Ishikawa (cell line): Measurements from ENCODE around the gene UTS2B.

ENCODE experiments used
- CEBPB ChIP-seq: IDR thresholded peaks from 2 replicates; pipeline ENCODE4 v1.6.1; 2012
- CREB1 ChIP-seq: IDR thresholded peaks from 2 replicates; pipeline ENCODE4 v1.6.1; 2012; ENCODE audit warnings: low read depth
- EGR1 ChIP-seq: IDR thresholded peaks from 2 replicates; pipeline ENCODE4 v1.6.1; 2012
- EP300 ChIP-seq: IDR thresholded peaks from 2 replicates; pipeline ENCODE4 v1.6.1; 2012; ENCODE audit warnings: borderline replicate concordance
- FOXM1 ChIP-seq: IDR thresholded peaks from 2 replicates; pipeline ENCODE4 v1.6.1; 2012; ENCODE audit warnings: low read depth, borderline replicate concordance
- NFIC ChIP-seq: IDR thresholded peaks from 2 replicates; pipeline ENCODE4 v1.6.1; 2012
- RAD21 ChIP-seq: IDR thresholded peaks from 2 replicates; pipeline ENCODE4 v1.6.1; 2012; ENCODE audit warnings: low read depth
- REST ChIP-seq: IDR thresholded peaks from 2 replicates; pipeline ENCODE4 v1.6.1; 2012; ENCODE audit warnings: low read depth, mild to moderate bottlenecking
- TAF1 ChIP-seq: IDR thresholded peaks from 2 replicates; pipeline ENCODE4 v1.6.1; 2012; ENCODE audit warnings: low read depth, mild to moderate bottlenecking
- TCF12 ChIP-seq: IDR thresholded peaks from 2 replicates; pipeline ENCODE4 v1.6.1; 2012; ENCODE audit warnings: low read depth
- TEAD4 ChIP-seq: IDR thresholded peaks from 2 replicates; pipeline ENCODE4 v1.6.1; 2012
- USF1 ChIP-seq: IDR thresholded peaks from 2 replicates; pipeline ENCODE4 v1.6.1; 2012
- YY1 ChIP-seq: IDR thresholded peaks from 2 replicates; pipeline ENCODE4 v1.6.1; 2012; ENCODE audit warnings: low read depth
- ZBTB7A ChIP-seq: IDR thresholded peaks from 2 replicates; pipeline ENCODE4 v1.6.1; 2012; ENCODE audit warnings: low read depth
- TF ChIP-seq, protein P1 (sequence below): IDR thresholded peaks from 2 replicates; pipeline ENCODE4 v1.6.1; 2012

The UTS2B gene

GRCh38 chr3:191307341-191307740 lies 23.0 kb downstream of the UTS2B start:
- TF ChIP-seq TAF1 (no peak), FOXM1 (no peak), ZBTB7A (no peak), TEAD4 (no peak), EP300 (no peak), USF1 (no peak), CEBPB (no peak), REST (no peak), RAD21 (no peak), EGR1 (no peak), CREB1 (no peak)

GRCh38 chr3:191306428-191306827 lies 23.9 kb downstream of the UTS2B start:
- TF ChIP-seq CREB1 (no peak), ZBTB7A (no peak), EP300 (no peak), FOXM1 (no peak), EGR1 (no peak), YY1 (no peak), TEAD4 (no peak), RAD21 (no peak), TCF12 (no peak), TAF1 (no peak)
- TF ChIP-seq, protein P1, sequence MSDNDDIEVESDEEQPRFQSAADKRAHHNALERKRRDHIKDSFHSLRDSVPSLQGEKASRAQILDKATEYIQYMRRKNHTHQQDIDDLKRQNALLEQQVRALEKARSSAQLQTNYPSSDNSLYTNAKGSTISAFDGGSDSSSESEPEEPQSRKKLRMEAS = no peak

DNA sequence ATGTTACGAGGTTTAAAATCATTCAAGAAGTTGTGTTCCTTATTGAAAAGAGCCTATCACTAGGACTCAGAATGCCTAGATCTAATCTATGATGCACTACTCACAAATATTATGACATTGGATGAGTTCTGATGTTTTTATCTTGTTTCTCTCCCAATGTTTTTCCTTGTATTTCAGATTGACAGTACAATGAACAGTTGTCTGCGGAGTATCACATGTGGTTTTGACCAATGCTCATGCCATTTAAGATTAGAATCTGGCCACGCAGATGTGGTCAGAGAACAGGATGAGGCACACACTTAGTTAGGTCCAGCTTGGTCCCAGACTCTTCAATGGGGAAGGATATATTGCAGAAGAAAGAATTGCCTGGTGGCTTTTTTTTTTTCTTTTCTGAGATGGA lies 26.7 kb downstream of the UTS2B start:
- TF ChIP-seq YY1 (no peak), TAF1 (no peak), CREB1 (no peak), EP300 (no peak), TEAD4 (no peak), CEBPB (no peak), NFIC (no peak), USF1 (no peak), RAD21 (no peak), FOXM1 (no peak), ZBTB7A (no peak), EGR1 (no peak), TCF12 (no peak), REST (no peak)
- TF ChIP-seq, protein P1 = no peak

- no peak for TF ChIP-seq USF1
- no peak for TF ChIP-seq CEBPB
- no peak for TF ChIP-seq ZBTB7A
- no peak for TF ChIP-seq TEAD4
- TF ChIP-seq CREB1 = no peak
- TF ChIP-seq YY1 = no peak
- TF ChIP-seq EP300 = no peak
- no peak for TF ChIP-seq TCF12
Observed at GRCh38 chr3:191302451-191302850, 27.9 kb downstream of the UTS2B start.

GRCh38 chr3:191301782-191302411 lies 28.4 kb downstream of the UTS2B start:
- TF ChIP-seq, protein P1 = no peak
- no peak for TF ChIP-seq YY1
- no peak for TF ChIP-seq CREB1
- TF ChIP-seq RAD21 = no peak
- TF ChIP-seq TAF1 = no peak
- TF ChIP-seq NFIC = no peak
- no peak for TF ChIP-seq ZBTB7A
- TF ChIP-seq CEBPB = no peak
- TF ChIP-seq USF1 = no peak
- no peak for TF ChIP-seq TCF12
